ENCODE measurements around the gene FBXW8. TPM values are rescaled to one million over a fixed set of nuclear protein-coding genes. Genes with fewer than 3 reads are reported as not detected.
A peak's percentile ranks its signal among the peaks of the same experiment; 100 is the strongest.

The FBXW8 gene
- total RNA-seq, 2 donors from 2014 or later, result 3.1 to 7.4 TPM

DNA sequence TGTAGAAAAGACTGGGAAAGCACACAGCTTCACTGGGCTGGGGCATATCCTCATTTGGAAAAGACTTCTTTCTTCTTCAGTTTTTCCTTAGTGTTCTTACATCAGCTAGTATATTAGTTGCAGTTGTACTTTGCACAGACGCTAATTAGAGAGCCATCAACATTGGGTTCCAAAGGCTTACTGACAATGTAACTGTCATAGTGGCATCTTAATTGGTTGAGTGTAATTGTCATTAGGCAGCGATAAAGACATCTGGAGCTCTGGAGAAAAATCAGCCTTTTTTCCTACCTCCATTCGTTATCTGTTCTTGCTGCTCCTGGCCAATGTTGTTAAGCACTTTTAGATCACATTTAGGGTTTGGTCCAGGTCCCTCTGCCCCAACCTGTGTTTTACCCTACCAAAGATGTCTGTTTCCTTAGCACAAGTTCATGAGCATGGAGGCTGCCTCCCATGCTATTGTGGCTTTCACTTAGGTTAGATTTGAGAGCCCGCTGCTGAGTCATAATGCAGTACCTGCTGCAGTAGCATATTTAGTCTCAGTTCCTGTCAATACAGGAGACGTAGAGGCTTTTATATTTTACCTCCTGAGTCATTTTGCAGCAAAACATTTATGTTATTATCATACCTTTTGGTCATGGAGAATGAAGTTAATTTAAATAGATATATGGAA, 49.2 kb downstream of the FBXW8 start:
- H3K27ac Mint-ChIP-seq, result peak overlapping the region; percentile 0 to 77
- H3K9me3 Mint-ChIP-seq, result no peaks in the 10 kb centered on the region
- ATAC-seq (peak; percentile 89 to 96), DNase-seq (ENCODE audit: low spot score in 2 of 2) (peak in 1 of 2 donors; percentile 62)
- H3K36me3 Mint-ChIP-seq, result peaks cover 0 to 5% of the 10 kb centered on the region in 2 donors

DNA sequence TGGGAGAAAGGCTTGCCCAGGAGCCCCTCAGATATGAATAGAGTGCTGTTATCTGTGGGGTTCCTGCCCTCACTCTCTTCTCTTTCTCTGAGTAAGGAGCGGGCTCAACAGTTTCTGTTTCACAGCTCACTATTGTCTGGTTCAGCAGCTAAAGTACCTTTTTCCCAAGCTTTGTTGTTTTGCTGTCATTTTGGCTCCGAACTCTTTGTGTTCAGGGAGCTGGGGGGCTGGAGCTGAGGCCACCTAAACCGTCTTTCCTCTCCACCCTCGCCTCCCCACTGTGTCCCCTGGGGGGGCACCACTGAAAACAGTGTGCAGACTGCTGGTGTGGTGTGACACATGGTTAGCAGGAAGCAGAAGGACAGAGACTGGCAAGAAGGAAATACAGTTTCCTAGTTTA, 51.4 kb downstream of the FBXW8 start:
- peak in 1 of 2 donors; percentile 6 for DNase-seq (ENCODE audit: low spot score in 2 of 2)
- no peak for ATAC-seq
- Mint-ChIP-seq H3K27ac (peak overlapping the region in 1 of 2 donors; percentile 26), H3K36me3 (peaks cover 0 to 5% of the 10 kb centered on the region in 2 donors), H3K9me3 (no peaks in the 10 kb centered on the region)

DNA sequence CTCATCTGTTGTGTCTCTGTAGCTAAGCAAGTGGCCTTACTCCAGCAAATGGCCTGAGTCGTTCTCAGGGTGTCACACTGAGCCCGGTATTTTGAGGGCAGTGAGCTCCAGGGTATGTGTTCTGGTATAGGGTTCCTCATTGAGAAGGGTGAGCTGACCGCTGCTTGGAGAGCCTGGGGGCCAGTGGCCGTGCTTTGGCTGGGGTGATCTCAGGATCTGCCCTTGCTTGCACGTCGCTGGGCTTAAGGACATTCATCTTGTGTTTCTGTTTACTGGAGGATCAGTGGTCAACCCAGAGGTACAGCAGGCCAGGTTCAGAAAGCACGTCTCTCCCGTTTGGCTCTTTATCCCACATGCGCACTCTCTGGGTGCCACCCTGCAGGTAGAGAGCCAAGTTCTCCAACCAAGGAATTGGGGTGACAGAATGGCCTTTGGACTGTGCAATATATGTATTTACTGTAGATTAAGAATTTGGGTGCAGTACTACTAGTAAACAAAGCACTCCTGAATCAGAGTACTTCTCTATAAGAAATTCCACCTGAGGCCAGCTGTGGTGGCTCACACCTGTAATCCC, 52.1 kb downstream of the FBXW8 start:
- no peak for DNase-seq (ENCODE audit: low spot score in 2 of 2)
- H3K9me3 Mint-ChIP-seq, result no peaks in the 10 kb centered on the region
- ATAC-seq, result no peak
- peak overlapping the region in 1 of 2 donors; percentile 26 for H3K27ac Mint-ChIP-seq
- peaks cover 0 to 5% of the 10 kb centered on the region in 2 donors for H3K36me3 Mint-ChIP-seq

DNA sequence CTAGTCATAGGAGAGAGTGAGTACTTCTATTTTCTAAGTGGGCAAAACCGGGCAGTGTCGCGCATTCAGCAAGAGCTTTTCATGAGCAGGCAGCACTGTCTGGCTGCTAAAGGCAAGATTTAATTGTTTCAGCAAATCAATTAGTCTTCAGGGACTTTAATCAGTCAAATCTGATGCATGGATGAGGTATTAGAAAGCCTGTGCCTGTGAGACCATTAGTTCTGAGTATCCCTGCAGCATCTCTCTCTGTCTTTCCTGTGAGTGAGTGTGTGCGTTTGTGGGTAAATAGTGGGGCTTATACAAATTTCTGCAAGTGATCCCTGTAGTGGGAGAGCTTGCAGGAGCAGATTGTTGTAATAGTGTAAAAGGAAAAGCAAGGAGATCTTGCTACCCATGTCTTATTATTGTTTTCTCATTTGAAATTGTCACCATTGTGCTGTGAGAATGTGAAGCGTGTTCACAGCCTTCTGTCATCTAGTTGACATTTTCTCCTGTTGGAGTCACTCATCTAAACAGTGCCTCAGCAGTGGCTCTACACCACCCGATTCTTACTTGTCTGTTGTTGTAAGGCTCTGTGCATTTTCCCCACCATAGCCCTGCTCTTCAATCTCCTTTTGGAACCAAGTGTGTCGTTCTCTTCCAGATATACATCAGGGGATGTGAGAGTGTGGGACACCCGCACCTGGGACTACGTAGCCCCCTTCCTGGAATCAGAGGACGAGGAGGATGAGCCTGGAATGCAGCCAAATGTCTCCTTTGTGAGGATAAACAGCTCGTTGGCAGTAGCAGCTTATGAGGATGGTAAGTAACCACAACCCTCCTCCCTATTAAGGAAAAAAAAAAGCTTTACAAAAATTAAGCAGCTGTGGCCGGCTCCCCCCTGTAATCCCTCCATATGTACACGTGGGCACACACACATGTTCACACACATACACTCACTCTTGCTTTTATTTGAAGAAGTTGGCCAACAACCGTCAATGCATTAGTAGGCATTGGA, 53.6 kb downstream of the FBXW8 start:
- Mint-ChIP-seq H3K27ac (no peak overlapping the region), H3K36me3 (peaks cover 0 to 5% of the 10 kb centered on the region in 2 donors), H3K9me3 (no peaks in the 10 kb centered on the region)
- ATAC-seq, result no peak
- DNase-seq (ENCODE audit: low spot score in 2 of 2), result no peak

DNA sequence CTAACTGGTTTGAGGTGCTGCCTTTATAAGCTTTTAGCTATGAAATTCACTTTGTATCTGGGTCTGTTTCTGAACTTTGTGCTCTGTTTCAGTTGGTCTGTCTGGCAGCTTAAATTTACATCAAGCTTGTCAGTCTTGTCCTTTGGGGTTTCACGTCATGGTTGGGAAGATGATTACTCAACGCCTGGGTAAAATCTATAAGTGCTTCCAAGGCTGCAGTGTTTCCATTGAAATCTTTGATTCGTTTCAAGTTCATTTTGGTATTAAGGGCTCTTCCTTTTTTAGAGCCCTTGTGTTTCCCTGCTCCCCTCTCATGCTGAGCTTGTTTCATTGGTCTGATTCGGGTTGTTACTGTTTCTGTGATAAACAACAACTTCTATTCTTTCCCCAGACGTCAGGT, 58.2 kb downstream of the FBXW8 start:
- no peaks in the 10 kb centered on the region for H3K9me3 Mint-ChIP-seq
- no peak for ATAC-seq
- H3K36me3 Mint-ChIP-seq, result peaks cover 0 to 7% of the 10 kb centered on the region in 2 donors
- DNase-seq (ENCODE audit: low spot score in 2 of 2), result no peak
- no peak overlapping the region for H3K27ac Mint-ChIP-seq

DNA sequence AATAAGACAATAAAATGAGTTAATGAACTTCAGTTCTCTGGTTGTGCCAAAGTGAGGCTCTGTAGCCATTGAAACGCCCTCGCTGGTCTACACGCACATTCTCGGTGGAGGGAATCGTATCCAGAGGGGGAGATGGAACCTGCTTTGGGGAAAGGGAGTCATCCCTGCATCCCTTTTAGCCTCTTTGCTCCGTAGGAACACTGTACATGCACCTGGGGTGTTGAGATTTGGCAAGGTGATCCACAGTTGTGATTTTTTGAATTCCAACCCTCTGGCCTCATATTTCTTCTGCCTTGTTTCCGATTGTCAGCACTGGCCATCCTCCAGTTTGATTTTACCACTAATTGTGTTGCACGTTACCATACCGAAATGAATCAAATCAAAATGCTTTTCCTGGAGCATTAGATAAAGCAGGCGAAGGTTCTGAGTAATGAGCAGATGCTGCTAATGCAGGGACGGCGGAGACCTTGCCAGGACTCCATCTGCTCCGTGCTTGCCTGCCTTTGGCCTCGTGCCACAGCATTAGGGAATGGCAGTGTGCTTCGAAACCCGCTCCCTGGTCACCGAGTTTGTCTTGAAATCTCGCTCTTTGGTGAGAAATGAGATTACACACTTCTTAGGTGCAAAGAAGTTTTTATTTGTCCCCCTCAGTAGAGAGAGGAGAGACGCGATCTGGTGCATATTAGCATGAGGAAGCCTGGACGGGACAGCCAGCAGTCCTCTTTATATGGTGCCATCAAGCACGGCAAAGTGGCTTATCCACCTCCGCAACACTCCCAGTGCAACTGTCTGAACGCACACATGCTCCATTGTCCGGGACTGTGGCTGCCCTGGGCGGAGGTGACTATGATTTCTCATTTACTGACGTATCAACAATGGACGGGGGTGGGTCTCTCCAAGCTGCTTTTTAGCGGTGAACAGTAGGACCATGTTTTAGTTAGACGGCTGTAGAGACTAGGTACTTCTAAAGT, 59.1 kb downstream of the FBXW8 start:
- ATAC-seq (no peak), DNase-seq (ENCODE audit: low spot score in 2 of 2) (no peak)
- Mint-ChIP-seq H3K36me3 (peaks cover 0 to 7% of the 10 kb centered on the region in 2 donors), H3K27ac (no peak overlapping the region), H3K9me3 (no peaks in the 10 kb centered on the region)

DNA sequence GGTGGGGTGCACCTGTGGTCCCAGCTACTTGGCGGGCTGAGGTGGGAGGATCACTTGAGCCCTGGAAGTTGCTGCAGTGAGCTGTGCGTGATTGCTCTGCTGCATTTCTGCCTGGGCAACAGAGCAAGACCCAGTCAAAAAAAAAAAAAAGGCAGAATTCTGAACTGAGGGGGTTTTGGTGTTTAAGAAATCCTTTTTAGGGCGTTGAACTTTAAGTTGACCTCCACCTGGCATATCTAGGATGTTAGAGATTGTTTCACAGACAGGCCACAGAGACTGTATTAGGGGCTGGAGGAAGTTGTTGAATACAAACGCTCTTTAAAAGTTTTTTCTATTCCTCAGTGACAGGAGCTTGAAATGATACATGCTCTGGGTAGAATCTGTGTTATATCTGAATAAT, 60.5 kb downstream of the FBXW8 start:
- peaks cover 0 to 7% of the 10 kb centered on the region in 2 donors for H3K36me3 Mint-ChIP-seq
- no peak for ATAC-seq
- no peaks in the 10 kb centered on the region for H3K9me3 Mint-ChIP-seq
- no peak for DNase-seq (ENCODE audit: low spot score in 2 of 2)
- no peak overlapping the region for H3K27ac Mint-ChIP-seq

DNA sequence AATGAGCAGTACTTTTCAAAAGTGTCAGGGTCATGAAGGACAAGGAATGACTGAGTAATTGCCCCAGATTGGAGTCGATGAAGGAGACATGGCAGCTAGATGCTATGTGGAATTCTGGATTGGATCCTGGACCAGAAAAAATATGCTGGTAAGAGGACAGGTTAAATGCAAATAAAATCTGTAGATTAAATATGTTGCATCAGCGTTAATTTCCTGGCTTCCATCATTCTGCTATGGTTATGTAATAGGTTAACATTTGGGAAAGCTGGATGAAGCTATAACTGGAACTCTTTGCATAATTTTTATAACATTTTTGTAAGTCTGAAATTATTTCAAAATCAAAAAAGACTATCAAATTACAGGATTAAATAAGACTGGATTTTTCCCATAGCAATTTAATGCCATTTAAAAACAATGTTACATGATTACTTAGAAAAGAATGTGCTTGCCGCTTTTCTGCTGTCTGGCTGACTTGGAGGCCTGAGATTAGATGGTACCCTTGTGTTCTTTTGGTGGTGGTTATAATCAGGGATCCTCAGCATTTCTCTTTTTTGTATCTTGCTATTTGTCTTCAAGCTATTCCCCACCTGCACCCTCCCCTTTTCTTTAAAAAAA, 65.1 kb downstream of the FBXW8 start:
- no peak for ATAC-seq
- no peak overlapping the region for H3K27ac Mint-ChIP-seq
- DNase-seq (ENCODE audit: low spot score in 2 of 2), result no peak
- H3K9me3 Mint-ChIP-seq, result no peaks in the 10 kb centered on the region
- H3K36me3 Mint-ChIP-seq, result peaks cover 0 to 7% of the 10 kb centered on the region in 2 donors

DNA sequence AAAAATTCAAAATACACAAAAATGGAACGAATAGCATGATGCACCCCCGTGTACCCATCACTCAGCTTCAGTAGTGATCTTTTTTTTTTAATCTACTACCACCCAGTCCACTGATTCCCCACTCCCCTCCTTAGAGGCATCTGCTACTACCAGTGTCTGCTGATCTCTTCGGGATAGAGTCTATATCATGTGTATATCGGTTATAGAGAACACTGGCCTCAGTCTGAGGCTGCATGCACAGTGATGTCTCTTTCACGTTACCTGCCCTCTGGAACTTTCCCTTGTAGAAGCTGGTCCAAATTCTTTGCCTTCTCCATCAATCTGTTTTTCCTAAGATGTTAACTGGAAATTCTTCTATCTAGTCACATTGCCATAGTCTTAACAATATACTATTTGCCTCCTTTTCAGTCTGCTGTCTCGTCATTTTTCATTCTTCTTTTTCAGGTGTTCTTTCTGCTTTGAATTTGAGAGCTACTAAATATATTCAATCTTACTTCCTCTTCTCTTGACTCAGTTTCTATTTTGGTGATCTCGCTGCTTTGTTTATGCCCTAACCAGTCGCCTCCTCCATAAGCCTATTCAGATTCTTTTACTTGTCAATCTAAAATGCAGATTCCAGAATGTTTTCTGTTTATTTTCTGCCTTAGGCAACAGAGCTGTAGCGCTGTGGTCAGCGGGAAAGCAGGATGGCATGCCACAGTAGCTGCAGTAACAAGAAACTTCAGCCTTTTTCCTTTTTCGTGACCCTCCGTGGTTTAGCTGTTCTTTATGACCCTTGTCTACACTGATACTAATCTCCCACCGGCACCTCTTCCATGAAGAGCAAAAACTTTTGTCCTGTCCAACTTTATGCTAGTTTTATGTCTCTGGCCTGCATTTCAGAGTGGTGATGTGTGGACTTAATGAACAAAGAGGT, 67.0 kb downstream of the FBXW8 start:
- no peak overlapping the region for H3K27ac Mint-ChIP-seq
- H3K36me3 Mint-ChIP-seq, result peaks cover 0 to under 1% of the 10 kb centered on the region in 2 donors
- H3K9me3 Mint-ChIP-seq, result no peaks in the 10 kb centered on the region
- no peak for DNase-seq (ENCODE audit: low spot score in 2 of 2)
- no peak for ATAC-seq

DNA sequence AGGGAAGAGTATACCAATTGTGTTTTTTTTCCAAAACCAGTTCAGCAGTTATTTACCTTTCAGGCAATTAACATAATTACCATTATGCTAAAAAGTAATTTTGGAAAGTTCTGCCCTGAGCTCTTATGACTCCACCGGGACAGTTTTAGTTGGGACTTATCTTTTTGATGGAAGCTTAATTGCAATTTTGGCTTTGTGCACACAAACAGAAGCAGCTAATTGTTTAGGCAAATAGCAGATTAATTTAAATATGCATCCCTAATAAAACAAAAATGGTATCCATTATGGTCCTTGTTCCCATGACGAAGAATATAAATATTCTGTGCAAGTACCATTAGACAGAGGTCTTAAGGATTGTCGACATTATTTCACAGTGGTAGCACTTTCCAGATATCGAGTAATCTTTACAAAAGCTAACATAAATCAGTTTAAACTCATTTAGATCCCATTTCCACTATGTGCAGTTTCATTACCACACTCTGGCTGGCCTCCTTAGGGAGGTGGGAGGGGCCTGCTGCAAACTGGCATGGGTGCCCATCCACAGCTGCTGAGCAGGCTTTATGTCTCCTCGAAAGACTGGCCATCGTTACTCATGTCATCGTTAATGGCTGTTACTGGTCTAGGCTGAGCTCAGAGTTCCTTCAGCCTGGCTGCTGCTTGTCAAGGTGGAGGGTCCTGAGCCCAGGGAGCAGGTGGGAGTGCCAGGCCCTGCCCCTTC, 68.2 kb downstream of the FBXW8 start:
- no peak overlapping the region for H3K27ac Mint-ChIP-seq
- H3K9me3 Mint-ChIP-seq, result no peaks in the 10 kb centered on the region
- DNase-seq (ENCODE audit: low spot score in 2 of 2) (no peak), ATAC-seq (no peak)
- H3K36me3 Mint-ChIP-seq, result no peaks in the 10 kb centered on the region

DNA sequence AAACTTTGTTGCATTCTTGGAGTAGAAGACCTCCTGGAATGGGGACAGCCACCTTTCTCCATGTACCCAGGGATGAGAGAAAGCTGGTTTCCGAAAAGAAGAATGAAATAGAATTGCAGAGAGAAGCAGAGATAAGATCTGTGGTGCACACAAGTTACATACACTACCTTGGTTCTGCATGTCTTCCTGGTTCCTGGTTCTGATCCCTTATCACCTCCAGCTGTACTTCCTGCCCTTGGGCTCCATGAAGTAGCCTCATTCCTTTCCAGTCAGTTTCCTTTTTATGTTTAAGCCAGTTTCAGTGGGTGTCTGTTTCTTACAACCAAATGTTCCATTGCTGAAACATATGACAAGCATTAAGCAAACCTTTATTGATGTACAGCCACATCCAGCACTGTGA, 69.3 kb downstream of the FBXW8 start:
- Mint-ChIP-seq H3K9me3 (no peaks in the 10 kb centered on the region), H3K27ac (no peak overlapping the region), H3K36me3 (no peaks in the 10 kb centered on the region)
- ATAC-seq, result no peak
- DNase-seq (ENCODE audit: low spot score in 2 of 2), result no peak

DNA sequence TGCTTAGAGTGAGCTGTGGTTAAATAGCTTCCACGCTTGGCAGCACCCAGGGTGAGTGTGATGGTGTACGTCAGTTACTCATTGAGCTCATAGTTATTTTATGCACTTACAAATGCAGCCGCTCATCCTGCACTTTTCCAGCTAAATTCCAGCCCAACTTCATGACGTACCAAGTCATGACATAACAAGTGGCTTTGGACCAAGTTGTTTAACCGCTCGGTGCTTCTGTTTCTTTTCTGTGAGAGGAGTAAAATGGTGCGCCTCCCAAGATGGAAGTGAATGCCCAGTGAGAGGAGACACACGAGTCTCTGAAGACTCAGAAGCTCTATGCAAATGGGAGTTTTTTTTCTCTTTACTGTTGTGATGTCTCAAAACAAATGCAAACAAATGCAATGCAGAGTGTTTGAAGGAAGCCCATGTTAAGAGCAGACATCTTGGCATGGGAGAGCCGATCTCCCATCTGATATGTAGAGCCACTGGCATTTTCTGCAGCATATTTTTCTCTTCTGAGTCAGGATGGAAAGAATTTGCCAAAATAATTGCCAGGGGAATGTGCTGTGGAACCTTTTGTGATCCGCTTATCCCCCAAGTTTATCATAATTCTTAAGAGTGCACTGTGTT, 72.2 kb downstream of the FBXW8 start:
- Mint-ChIP-seq H3K27ac (no peak overlapping the region), H3K9me3 (no peaks in the 10 kb centered on the region), H3K36me3 (no peaks in the 10 kb centered on the region)
- DNase-seq (ENCODE audit: low spot score in 2 of 2) (no peak), ATAC-seq (no peak)

DNA sequence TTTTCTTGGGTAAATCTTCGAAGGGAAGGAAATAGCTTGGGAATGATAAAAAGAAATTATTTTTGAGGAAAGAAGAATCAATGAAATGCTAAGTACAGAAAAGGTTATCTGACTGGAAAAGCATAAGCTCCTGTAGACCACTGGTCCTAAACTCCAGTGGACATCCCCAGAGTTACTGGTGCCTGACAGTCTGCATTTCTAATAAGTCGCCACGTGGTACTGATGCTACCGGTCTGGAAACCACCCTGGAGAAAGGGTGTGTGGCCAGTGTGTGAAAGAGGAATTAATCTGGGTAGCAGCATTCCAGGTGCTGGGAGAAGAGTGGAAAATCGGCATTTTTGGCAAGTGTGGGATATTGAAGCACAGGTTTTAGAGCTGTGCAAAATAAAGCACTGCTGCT, 73.3 kb downstream of the FBXW8 start:
- H3K9me3 Mint-ChIP-seq, result no peaks in the 10 kb centered on the region
- no peak overlapping the region for H3K27ac Mint-ChIP-seq
- DNase-seq (ENCODE audit: low spot score in 2 of 2) (no peak), ATAC-seq (no peak)
- H3K36me3 Mint-ChIP-seq, result no peaks in the 10 kb centered on the region

DNA sequence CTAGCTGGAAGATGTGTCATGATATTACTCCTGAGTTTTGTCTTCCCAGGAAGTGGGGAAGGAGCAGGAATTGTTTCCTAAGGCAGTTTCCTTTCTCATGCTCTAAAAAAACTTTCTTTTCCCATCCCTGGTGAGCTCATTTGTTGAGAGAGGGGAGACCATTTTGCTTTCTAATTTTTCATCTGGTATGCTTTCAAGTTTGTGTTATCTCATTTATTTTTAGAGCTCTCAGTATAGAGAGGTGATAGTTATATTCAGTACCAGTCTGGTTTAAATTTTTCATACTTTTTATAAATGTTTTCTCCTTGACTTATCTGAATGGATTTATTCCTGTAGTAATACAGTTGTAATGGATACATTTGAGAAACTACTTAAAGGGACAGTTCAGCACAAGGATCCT, 79.6 kb downstream of the FBXW8 start:
- ATAC-seq, result no peak
- DNase-seq (ENCODE audit: low spot score in 2 of 2), result no peak
- H3K9me3 Mint-ChIP-seq, result no peaks in the 10 kb centered on the region
- H3K27ac Mint-ChIP-seq, result no peak overlapping the region
- no peaks in the 10 kb centered on the region for H3K36me3 Mint-ChIP-seq

Data from activated naive CD4-positive, alpha-beta T cell treated with anti-CD3 and anti-CD28 coated beads, Interleukin-2, amount 50 U/mL, for 72 hours (primary cell).